ENCODE data around the gene CIC.
"Not testable (repeated sequence)": the region's sequence is repeated elsewhere in the genome, so short reads cannot be mapped to it uniquely, and the experiment has no call there.

Gene CIC

DNA sequence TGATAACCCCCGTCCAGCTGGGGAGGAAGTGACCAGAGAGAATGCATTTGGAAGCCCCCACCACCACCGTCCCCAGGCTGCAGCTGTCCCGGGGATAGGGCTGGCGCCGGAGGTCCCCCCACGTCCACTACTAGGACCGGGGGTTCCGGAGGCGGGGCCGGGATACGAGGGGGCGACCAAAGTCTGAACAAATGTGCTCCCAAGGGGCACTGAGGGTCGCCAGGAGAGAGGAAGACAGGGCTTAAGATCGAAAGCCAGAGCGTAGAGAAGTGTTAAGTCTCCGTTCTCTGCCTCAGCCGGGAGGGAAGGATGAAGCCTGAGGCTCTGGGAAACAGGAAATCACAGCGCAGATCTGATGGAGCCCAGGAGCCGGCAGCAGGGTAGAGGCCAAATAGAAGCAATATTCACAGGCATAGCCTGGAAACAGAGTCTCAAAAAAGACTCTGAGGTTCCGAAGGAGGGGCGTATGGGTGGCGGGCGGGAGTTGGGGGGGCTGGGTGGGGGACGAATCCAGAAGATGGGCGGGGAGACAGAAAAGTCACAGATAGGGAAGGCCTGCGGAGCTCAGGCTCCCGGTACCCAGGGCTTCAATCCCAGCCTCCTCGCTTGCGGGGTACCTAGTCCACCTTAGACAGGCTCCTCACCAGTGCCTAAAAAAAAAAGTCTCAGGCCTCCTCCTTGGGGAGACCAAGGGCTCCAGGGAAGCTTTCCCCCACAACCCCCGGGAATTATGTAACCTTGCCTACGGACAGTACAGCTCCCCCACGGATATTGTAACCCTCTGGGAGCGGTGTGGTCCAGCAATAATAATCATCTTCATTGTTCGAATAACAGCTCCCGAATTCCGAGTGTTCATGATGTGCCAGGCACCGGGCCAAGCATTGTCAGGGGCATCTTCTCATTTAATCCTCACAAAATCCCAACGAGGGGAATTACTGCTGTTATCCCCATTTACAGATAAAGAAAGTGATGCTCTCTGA lies 13.0 kb upstream of the CIC start:
- DNase-seq, result peak; percentile 9

DNA sequence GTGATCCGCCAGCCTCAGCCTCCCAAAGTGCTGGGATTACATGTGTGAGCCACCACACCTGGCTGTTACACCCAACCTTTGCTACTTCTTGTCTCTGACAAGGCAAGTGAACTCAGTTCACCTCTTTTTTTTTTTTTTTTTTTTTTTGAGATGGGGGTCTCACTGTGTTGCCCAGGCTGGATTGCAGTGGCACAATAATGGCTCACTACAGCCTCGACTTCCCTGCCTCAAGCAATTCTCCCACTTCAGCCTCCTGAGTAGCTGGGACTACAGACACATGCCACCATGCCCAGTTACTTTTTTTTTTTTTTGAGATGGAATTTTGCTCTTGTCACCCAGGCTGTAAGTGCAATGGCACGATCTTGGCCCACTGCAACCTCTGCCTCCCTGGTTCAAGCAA lies 11.2 kb upstream of the CIC start:
- not testable (repeated sequence) for DNase-seq

DNA sequence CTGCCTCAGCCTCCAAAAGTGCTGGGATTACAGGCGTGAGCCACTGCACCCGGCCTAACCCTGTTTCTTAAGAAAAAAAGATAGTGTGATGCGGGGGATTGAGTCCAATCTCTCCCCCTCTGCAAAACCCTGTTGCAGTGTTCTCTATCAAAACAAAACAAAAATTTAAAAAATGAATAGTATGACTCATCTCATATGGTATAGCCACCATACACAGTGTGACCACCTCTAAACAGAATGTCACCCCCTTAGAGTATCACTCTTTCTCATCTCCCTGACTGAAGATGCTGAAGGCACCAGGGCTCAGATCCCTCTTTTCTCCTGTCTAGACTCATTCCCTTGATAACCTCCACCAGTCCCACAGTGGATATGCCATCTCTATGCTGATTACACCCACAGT lies 7.3 kb upstream of the CIC start:
- no peak for DNase-seq

DNA sequence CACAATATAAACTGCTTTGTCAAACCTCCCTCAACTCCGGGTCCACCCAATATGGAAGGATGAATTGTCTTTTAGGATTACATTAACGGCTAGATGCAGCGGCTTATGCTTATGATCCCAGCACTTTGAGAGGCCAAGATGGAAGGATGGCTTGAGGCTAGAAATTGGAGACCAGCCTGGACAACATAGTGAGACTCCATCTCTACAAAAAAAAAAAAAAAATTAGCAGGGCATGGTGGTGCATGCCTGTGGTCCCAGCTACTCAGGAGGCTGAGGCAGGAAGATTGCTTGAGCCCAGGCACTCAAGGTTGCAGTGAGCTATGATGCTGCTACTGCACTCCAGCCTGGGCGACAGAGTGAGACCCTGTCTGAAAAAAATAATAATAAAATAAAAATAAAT lies 2.9 kb upstream of the CIC start:
- DNase-seq, result not testable (repeated sequence)

DNA sequence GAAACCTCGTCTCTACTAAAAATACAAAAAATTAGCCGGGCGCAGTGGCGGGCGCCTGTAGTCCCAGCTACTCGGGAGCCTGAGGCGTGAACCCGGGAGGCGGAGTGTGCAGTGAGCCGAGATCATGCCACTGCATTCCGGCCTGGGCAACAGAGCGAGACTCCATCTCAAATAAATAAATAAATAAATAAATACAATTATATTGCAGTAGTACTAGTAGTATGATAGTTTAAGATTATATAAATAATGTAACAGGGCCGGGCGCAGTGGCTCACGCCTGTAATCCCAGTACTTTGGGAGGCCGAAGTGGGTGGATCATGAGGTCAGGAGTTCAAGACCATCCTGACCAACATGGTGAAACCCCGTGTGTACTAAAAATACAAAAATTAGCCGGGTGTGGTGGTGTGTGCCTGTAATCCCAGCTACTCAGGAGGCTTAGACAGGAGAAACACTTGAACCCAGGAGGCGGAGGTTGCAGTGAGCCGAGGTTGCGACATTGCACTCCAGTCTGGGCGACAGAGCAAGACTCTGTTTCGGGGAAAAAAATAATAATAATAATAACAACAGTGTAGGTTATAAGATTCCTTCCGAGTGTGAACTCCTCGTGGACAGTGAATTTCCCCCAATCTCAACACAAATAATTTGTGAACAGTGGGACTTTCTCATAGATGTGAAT lies 2.0 kb upstream of the CIC start:
- not testable (repeated sequence) for DNase-seq

DNA sequence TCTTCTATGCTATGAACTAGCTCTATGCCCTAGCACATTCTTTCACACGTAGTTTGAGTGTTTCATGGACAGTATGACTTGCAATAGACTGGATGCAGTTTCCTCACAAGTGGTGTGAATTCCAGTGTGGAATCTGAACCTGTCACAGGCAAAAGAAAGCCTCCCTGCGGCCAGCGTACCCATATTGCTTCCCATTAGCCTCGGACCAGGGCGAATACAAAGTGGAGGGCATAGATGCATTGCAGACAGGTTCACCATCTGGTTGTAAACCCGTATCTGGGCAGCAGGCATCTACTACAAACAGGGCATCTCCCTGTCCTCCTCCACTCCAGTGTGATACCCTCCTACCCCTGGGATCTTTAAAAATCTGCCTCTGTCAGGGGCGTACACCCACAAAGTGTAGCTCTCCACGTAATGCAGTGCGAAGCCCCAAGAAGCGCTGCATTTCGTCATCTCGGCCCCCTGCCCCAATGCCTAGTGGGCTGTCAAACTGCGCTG lies 1.4 kb upstream of the CIC start:
- DNase-seq, result no peak

DNA sequence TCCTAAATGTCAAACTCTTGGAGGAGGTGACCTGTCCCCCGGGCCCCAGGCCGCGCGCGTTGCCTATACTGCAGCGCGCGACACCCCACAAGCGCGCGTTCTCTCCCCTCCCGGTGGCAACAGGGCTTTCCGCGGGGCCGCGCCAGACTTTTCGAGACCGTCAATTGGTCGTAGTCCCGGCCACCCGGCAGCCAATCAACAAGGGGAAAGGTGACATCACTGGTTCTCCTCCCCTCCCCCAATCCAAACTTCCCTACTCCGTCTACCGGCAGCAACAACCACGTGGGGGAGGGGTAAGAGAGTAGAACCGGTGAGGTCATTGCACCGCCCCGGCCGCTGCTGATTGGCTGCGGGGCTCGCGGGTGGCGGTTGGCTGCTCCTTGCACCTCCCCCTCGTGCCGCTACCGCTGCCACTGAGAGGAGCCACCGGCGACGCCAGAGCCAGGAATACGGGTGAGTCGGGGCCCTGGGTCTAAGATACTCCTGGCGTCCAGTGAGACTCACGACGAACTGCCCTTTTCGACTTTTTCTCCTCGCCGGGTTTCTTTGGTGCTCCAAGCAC lies 829 bp upstream of the CIC start:
- DNase-seq, result peak; percentile 98

DNA sequence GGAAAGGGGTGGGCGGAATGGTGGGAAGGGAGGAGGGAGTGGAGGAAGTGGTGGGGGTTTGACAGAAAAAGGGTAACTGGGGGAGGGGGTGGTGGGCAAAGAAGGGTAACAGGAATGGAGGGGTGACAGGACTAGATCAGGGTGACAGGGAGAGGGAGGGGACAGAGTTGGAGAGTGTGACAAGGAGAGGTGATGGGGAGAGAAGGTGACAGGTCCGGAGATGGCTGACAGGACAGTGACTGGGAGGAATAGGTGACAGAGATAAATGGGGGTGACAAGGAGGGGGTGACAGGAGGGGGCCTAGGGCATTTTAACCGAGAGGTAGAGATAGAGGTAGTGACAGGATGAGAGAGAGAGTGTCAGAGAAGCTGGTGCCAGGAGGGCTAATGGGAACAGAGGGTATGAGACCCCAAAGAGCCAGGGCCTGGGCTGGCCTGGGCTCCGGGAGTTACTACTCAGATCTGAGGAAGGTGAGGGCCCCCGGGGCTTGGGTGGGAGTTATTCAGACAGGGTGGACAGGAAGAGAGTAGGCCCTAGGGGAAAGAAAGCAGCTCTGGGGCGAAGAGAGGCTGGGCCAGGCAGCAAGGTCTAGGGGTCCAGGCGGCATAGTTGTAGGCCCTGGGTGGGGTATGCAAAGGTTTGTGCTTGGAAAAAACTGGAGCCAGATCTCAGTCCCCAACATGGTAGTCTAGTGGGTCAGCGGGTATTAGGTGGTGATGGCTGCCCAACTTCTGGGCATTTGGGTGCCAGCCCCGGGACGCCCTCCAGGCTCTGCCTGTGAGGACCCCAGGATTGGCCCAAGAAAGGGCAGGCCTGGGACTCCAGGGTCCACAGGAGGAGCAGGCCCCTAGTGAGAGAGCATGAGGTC lies 660 bp downstream of the CIC start:
- DNase-seq, result no peak

DNA sequence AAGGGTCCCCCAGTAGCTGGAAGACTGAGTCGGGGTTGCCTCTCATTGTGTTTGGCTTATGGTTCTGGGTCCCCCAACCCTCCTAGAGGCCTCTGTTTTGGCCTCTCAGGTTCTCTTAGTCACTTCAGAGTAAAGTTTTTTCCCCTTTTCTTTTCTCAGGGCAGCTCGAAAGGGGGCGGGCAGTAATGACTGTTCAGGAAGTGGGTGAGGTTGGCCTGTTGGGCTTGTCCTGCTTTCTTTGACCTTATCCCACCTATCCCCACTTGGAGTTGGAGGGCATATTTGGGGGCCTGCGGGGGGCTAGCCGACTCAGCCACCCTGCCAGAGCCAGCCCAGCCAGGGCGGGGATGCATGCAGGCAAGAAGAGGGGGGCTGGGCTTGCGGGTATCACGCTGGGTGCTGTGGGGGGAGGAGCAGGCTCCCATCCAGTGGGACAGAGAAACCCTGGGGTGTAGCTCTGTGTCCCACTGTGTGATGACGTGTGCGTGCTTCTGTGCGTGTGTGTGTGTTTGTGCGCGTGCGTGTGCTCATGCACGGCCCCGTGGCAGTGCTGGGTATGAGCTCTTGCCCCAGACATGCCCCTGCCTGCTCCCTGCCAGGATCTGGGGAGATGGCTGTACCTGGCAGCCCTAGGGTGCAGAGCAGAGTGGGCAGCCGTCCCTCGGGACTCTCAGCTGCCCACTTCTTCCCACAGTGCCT lies 1.4 kb downstream of the CIC start:
- DNase-seq, result no peak

DNA sequence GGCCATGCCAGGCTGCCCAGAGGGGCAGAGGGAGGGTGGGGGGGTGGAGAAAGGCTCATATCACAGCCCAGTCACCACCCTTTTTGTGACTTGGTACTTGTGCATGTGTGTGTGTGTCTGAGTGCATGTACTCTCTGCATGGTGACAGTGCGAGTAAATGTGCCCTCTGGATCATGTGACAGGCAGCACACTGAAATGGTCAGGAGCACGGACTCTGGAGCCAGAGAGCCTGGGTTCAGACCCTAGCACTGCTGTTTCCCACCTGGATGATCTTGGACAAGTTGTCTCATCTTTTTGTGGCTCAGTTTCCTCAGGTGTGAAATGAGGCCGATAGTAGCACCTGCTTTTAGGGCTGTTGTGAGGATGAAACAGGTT lies 2.0 kb downstream of the CIC start:
- DNase-seq, result no peak

DNA sequence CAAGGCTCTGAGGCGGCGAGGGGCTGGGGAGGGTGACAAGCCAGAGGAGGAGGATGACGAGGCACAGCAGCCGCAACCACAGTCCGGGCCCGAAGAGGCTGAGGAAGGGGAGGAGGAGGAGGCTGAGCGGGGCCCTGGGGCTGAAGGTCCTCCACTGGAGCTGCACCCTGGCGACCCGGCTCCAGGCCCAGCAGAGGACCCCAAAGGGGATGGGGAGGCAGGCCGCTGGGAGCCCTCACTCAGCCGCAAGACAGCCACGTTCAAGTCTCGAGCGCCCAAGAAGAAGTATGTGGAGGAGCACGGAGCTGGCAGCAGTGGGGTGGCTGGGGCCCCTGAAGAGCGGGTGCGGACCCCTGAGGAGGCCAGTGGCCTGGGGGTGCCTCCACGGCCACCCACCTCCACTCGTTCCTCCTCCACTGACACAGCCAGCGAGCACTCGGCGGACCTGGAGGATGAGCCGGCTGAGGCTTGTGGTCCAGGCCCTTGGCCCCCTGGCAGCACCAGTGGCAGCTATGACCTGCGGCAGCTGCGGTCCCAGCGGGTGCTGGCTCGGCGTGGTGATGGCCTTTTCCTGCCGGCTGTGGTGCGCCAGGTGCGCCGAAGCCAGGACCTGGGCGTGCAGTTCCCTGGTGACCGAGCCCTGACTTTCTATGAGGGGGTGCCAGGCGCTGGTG lies 2.9 kb downstream of the CIC start:
- DNase-seq, result no peak

DNA sequence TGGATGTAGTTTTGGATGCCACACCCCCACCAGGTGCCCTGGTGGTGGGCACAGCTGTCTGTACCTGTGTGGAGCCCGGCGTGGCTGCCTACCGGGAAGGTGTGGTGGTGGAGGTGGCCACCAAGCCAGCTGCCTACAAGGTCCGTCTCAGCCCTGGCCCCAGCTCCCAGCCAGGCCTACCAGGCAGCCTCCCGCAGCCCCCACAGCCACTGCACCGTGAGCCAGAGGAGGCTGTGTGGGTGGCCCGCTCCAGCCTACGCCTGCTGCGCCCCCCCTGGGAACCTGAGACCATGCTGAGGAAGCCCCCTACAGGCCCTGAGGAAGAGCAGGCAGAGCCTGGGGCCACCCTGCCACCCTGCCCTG lies 3.5 kb downstream of the CIC start:
- no peak for DNase-seq

DNA sequence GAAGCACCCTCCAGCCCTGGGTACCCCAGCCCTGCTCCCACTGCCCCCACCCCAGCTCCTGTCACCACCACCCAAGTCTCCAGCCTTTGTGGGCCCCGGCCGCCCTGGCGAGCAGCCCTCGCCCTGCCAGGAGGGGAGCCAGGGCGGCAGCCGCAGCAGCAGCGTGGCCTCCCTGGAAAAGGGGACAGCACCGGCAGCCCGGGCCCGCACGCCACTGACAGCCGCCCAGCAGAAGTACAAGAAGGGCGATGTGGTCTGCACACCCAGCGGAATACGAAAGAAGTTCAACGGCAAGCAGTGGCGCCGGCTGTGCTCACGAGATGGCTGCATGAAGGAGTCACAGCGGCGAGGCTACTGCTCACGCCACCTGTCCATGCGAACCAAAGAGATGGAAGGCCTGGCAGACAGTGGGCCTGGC lies 3.9 kb downstream of the CIC start:
- no peak for DNase-seq

DNA sequence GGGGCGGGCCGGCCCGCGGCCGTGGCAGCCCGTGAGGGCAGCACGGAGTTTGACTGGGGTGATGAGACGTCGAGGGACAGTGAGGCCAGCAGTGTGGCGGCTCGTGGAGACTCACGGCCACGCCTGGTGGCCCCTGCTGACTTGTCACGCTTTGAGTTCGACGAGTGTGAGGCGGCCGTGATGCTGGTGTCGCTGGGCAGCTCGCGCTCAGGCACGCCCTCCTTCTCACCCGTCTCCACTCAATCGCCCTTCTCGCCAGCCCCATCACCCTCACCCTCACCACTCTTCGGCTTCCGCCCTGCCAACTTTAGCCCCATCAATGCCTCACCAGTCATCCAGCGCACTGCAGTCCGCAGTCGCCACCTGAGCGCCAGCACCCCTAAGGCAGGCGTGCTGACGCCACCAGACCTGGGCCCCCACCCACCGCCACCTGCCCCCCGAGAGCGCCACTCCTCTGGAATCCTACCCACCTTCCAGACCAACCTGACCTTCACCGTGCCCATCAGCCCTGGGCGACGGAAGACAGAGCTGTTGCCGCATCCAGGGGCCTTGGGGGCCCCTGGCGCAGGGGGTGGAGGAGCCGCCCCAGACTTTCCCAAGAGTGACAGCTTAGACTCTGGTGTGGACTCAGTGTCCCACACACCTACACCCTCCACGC lies 4.5 kb downstream of the CIC start:
- no peak for DNase-seq

DNA sequence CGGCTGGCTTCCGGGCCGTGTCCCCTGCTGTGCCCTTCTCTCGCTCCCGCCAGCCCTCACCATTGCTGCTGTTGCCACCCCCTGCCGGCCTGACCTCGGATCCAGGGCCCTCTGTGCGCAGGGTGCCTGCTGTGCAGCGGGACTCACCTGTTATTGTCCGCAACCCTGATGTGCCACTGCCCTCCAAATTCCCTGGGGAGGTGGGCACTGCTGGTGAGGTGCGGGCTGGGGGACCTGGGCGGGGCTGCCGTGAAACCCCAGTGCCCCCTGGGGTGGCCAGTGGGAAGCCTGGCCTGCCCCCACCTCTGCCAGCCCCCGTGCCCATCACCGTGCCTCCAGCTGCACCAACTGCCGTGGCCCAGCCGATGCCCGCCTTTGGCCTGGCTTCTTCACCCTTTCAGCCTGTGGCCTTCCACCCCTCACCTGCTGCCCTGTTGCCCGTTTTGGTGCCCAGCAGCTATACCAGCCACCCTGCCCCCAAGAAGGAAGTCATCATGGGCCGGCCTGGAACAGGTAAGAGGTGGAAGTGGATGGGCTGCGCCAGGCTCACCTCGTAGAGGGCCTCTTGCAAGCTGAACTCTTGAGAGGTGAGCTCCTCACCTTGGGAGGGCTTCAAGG lies 5.1 kb downstream of the CIC start:
- DNase-seq, result no peak

DNA sequence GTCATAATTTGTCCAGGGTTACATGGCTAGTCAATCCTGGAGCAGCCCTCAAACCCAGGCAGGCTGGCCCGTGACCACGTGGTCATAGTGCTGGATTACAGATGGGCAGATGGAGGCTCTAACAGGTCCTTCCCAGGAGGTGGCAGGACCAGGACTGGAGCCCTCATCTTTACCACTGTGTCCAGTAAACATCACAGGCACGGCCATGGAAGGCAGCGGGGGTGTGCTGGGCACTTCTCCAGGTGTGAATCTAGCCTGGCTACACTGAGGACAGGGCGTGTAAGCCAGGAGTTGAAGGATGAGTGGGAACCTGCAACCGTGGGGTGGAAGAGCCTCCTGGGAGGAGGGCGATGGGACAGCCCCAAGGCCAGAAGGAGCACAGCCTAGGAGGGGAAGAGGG lies 6.1 kb downstream of the CIC start:
- DNase-seq, result no peak

DNA sequence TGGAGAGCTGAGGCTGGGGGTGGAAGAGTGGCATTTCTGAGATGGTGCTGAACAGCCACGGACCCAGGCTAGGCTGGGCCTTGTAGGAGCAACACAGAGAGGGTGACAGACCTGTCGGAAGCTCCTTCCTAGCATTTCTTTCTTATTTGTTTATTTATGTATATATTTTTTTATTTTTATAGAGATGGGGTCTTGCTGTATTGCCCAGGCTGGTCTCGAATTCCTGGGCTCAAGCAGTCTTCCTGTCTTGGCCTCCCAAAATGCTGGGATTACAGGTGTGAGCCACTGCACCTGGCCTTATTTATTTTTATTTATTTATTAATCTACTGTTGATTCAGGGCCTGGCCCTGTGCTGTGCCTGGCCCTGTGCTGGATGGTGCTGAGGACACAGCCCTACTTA lies 6.5 kb downstream of the CIC start:
- DNase-seq, result no peak

DNA sequence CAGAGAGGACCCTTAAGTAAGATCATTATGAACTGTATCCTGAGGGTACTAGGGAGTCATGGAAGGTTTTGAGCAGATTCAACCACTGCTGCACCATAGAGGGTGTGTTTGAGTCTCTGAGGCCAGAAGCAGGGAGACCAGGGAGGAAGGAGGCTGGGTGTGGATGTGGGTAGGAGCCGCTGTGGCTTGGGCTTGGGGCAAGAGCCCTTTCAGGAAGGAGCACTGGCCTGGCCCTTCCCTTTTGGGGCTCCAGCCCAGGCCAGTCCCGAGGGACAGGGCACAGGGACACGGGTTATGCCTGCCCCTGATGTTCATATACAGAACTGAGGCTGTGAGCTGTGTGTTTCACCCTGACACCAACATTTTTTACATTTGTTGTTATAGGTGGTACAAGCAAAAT lies 7.2 kb downstream of the CIC start:
- no peak for DNase-seq

DNA sequence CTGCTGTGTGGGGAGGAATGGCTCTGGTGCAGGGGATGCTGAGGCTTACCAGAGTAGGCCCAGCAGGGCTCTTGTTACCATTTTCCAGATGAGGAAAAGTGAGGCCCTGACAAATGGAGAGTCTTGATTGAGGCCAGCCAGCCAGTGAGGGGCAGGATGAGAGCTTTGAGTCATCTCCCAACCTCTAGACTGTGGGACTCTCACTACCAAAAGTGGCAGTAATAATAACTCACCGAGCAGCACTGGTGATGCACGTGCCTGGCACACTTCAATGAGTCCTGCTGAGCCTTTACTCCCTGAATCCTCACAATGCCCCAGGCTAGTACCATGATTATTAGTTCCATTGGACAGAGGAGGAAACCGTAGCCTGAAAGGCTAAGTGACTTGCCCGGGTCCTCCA lies 7.8 kb downstream of the CIC start:
- no peak for DNase-seq

DNA sequence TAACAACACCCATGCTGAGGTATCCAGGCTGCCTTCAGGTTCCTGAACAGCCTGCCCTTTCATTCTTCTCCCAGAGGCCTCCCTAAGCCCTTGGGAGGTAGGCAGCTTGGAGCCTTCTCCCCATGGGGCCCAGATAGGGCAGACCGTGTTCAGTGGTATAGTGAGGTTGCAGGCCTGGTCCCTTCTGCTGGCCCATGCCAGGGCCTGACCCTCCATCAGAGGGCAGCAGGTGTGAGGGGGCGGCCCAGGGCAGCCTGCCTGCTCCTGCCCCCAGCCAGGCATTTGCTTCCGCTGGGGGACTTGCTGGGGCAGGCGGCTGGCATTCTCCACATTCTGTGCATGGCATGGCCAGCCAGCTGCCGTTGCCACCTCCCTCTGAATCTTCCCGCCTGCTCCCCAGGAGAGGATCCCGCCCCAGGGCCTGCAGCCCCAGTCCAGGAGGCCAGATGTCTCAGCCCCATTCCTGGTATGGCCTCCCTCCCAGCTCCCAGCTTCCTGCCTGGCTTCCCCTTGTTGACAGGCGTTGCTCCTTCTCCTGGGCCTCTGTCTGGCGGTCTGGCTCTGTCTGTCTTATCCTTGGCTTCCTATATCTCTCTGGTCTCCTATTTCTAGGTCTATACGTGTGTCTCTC lies 8.9 kb downstream of the CIC start:
- no peak for DNase-seq
